Ascending aorta (tissue), 2 donors: ENCODE results near the gene FOCAD. TPM values are rescaled to one million over a fixed set of nuclear protein-coding genes. Genes with fewer than 3 reads are reported as not detected.
A peak's percentile ranks its signal among the peaks of the same experiment; 100 is the strongest.

Experiments
- DNase-seq, 2 donors: peaks; one replicate each; pipeline ENCODE4 v3.0.0-alpha.2; 2019; ENCODE audit warnings: low spot score in 2 of 2
- H3K27ac ChIP-seq, 2 donors: fragments of 200-600 bp; sonication (generic); one replicate each; pipeline ENCODE4 v1.5.1; 2016 to 2017; ENCODE audit warnings: mild to moderate bottlenecking in 1 of 2
- H3K27me3 ChIP-seq: fragments of 200-600 bp; sonication (generic); one replicate; pipeline ENCODE4 v1.5.1; 2017
- H3K36me3 ChIP-seq, 2 donors: fragments of 200-600 bp; sonication (generic); one replicate each; pipeline ENCODE4 v1.5.1; 2016
- H3K4me1 ChIP-seq, 2 donors: fragments of 200-600 bp; sonication (generic); one replicate each; pipeline ENCODE4 v1.5.1; 2016 to 2017; ENCODE audit warnings: mild to moderate bottlenecking in 1 of 2
- H3K4me3 ChIP-seq, 2 donors: fragments of 200-600 bp; sonication (generic); one replicate each; pipeline ENCODE4 v1.5.1; 2016 to 2017; ENCODE audit warnings: mild to moderate bottlenecking in 1 of 2
- H3K9me3 ChIP-seq, 2 donors: fragments of 200-600 bp; sonication (generic); one replicate each; pipeline ENCODE4 v1.5.1; 2016
- intact Hi-C: fragments of 100-400 bp; cut with DNase I; formaldehyde crosslinking; loops from one replicate; pipeline ENCODE4 v1.15.1; 2023
- total RNA-seq: library from RNA; depleted of rRNA; stranded (reverse); fragments of >200 nt; gene quantifications from one replicate; pipeline ENCODE4 v1.1.0, GENCODE V29; 2016
- TF ChIP-seq, protein P1 (sequence below), 3 experiments: fragments of 200-600 bp in 2 of 3; fragments of 450-650 bp in 1 of 3; sonication (generic) in 2 of 3; IDR thresholded peaks; one replicate each; pipeline ENCODE4 v1.5.1; 2016 to 2019; ENCODE audit warnings: antibody characterized with exemption in 3 of 3, mild to moderate bottlenecking in 1 of 3, moderate library complexity in 1 of 3

FOCAD gene
- total RNA-seq, 1 donor from 2014 or later = 64.3 TPM

DNA sequence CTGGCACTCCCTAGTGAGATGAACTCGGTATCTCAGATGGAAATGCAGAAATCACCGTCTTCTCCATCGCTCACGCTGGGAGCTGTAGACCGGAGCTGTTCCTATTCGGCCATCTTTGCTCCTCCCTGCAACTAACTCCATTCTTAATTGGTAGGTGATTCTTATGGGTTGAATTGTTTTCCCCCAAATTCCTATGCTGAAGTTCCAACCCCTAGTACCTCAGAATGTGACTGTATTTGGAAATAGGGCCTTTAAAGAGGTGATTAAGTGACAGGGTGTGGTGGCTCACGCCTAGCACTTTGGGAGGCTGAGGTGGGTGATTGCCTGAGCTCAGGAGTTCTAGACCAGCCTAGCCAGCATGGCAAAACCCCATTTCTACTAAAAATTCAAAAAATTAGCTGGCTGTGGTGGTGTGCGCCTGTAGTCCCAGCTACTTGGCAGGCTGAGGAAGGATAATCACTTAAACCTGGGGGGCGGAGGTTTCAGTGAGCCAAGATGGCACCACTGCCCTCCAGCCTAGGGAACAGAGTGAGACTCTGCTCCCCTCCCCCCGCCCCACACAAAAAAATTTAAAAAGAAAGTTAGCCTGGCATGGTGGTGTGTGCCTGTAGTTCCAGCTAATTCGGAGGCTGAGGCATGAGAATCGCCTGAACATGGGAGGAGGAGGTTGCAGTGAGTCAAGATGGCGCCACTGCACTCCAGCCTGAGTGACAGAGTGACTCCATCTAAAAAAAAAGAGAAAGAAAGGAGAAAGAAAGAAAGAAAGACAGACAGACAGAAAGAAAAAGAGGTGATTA is 25.2 kb upstream of the FOCAD start:
- TF ChIP-seq, protein P1, sequence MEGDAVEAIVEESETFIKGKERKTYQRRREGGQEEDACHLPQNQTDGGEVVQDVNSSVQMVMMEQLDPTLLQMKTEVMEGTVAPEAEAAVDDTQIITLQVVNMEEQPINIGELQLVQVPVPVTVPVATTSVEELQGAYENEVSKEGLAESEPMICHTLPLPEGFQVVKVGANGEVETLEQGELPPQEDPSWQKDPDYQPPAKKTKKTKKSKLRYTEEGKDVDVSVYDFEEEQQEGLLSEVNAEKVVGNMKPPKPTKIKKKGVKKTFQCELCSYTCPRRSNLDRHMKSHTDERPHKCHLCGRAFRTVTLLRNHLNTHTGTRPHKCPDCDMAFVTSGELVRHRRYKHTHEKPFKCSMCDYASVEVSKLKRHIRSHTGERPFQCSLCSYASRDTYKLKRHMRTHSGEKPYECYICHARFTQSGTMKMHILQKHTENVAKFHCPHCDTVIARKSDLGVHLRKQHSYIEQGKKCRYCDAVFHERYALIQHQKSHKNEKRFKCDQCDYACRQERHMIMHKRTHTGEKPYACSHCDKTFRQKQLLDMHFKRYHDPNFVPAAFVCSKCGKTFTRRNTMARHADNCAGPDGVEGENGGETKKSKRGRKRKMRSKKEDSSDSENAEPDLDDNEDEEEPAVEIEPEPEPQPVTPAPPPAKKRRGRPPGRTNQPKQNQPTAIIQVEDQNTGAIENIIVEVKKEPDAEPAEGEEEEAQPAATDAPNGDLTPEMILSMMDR (IDR thresholded peaks at IDR 0.05) = no peak
- H3K36me3 ChIP-seq = no peaks in the 10 kb centered on the region
- no peaks in the 10 kb centered on the region for H3K4me1 ChIP-seq
- H3K4me3 ChIP-seq = peak overlapping the region; percentile 43 to 55
- DNase-seq = no peak
- no peaks in the 10 kb centered on the region for H3K27me3 ChIP-seq
- no peak overlapping the region for H3K27ac ChIP-seq
- H3K9me3 ChIP-seq = no peaks in the 10 kb centered on the region
- intact Hi-C loops = no loop called here

DNA sequence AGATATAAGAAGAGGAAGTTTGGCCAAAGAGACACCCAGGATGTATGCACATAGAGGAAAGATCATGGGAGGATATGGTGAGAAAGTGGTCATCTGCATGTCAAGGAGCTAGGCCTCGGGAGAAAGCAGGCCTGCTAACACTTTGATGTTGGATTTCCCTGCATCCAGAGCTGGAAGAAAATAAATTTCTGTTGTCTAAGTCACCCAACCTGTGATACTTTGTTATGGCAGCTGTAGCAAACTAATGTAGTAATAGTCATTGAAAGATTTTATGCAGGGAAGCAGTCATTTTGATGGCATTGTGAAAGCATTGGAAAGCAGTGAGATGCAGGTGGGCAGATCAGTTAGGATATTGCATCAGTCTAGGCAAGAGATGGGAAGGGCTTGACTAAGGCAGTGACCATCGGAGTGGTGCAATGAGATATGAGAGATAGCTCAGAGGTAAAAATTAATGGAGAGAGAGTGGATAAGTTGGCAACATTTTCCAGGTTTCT is 24.5 kb upstream of the FOCAD start:
- intact Hi-C loops = no loop called here
- TF ChIP-seq, protein P1 (IDR thresholded peaks at IDR 0.05) = no peak
- H3K27ac ChIP-seq = no peak overlapping the region
- DNase-seq = no peak
- no peaks in the 10 kb centered on the region for H3K27me3 ChIP-seq
- H3K9me3 ChIP-seq = no peaks in the 10 kb centered on the region
- H3K36me3 ChIP-seq = no peaks in the 10 kb centered on the region
- no peaks in the 10 kb centered on the region for H3K4me1 ChIP-seq
- no peak overlapping the region for H3K4me3 ChIP-seq

DNA sequence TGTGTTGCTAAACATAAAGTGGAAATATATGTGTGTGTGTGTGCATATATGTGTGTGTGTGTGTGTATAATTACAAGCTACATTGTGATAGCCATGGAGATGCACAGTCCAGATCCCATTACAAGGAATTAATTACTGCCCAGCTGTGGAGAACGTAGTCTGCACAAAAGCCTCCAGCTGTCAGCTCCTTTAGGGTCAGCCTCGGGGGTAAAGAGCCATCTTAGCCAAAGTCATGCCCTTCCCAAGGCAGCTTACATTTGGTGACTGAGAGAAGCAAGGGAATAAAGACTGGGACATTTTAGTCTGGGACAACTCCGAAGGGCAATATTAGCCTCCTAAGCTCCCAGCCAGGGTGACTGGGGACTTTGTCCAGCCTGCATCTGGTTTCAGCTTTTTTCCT is 21.9 kb upstream of the FOCAD start:
- H3K4me3 ChIP-seq = no peak overlapping the region
- no peaks in the 10 kb centered on the region for H3K27me3 ChIP-seq
- TF ChIP-seq, protein P1 (IDR thresholded peaks at IDR 0.05) = no peak
- no peaks in the 10 kb centered on the region for H3K36me3 ChIP-seq
- H3K27ac ChIP-seq = no peak overlapping the region
- no peaks in the 10 kb centered on the region for H3K9me3 ChIP-seq
- no peaks in the 10 kb centered on the region for H3K4me1 ChIP-seq
- intact Hi-C loops = no loop called here
- DNase-seq = no peak

DNA sequence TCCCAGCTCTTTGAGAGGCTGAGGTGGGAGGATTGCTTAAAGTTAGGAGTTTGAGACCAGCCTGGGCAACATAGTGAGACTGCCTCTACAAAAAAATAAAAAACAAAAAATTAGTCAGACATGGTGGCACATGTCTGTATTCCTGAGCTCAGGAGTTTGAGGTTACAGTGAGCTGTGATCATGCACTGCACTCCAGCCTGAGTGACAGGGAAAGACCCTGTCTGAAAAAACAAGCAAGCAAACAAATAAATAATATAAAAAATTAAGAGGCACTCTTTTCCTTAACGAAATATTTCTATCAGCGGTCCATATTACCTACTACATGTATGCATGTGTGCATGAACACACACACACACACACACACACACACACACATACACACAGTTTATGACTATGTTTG is 20.9 kb upstream of the FOCAD start:
- no peaks in the 10 kb centered on the region for H3K9me3 ChIP-seq
- H3K27ac ChIP-seq = no peak overlapping the region
- no peak for DNase-seq
- no peaks in the 10 kb centered on the region for H3K27me3 ChIP-seq
- no peak overlapping the region for H3K4me3 ChIP-seq
- no peaks in the 10 kb centered on the region for H3K4me1 ChIP-seq
- intact Hi-C loops = no loop called here
- H3K36me3 ChIP-seq = no peaks in the 10 kb centered on the region
- TF ChIP-seq, protein P1 (IDR thresholded peaks at IDR 0.05) = no peak

DNA sequence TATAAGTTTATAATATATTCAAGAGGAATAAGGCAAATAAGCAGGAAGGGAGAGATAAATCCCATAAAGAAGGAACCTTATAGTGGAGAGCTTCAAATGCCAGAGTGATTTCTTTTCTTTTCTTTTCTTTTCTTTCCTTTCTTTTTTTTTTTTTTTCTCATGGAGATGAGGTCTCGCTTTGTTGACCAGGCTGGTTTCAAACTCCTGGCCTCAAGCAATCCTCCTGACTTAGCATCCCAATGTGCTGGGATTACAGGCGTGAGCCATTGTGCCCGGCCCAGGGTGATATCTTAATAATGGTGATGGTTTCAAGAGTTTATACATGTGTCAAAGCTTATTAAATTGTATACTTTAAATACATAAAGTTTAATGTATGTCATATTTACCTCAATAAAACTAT is 19.6 kb upstream of the FOCAD start:
- Histone ChIP-seq H3K9me3 (no peaks in the 10 kb centered on the region), H3K4me3 (no peak overlapping the region), H3K4me1 (no peaks in the 10 kb centered on the region), H3K27ac (no peak overlapping the region), H3K36me3 (no peaks in the 10 kb centered on the region), H3K27me3 (no peaks in the 10 kb centered on the region)
- DNase-seq = no peak
- TF ChIP-seq, protein P1 (IDR thresholded peaks at IDR 0.05) = no peak
- intact Hi-C loops = no loop called here
